ENCODE measurements around the gene TSPO2. TPM values are rescaled to one million over a fixed set of nuclear protein-coding genes. Genes with fewer than 3 reads are reported as not detected.

TSPO2 gene
- total and polyA plus RNA-seq, 2 donors (not counting 3 experiments of a cell fraction or from before 2014, with no cell fraction given), result not detected

GRCh38 chr6:41059556-41059955 is 17.3 kb downstream of the TSPO2 start:
- peaks cover 0 to 2% of the 10 kb centered on the region in 2 experiments for H3K27me3 ChIP-seq (ENCODE audit: control insufficient read depth in 2 of 2, insufficient read depth in 2 of 2, low read length in 2 of 2)
- H4K20me1 ChIP-seq (replicated peaks; ENCODE audit: control insufficient read depth, extremely low read depth, insufficient read depth, low read length), result no peaks in the 10 kb centered on the region
- no peak overlapping the region for H3K4me3 ChIP-seq (replicated peaks in 1 of 3; ENCODE audit: insufficient read depth in 1 of 3, low read depth in 1 of 3, low read length in 3 of 3)
- H3K9me3 ChIP-seq (replicated peaks; ENCODE audit: control insufficient read depth, insufficient read depth, low read length), result no peaks in the 10 kb centered on the region
- H3K27ac ChIP-seq (ENCODE audit: insufficient read depth, low read depth, low read length), result no peak overlapping the region
- H2AFZ ChIP-seq (ENCODE audit: low read depth, low read length), result no peak overlapping the region
- dilution Hi-C loops (cut with MboI; ENCODE audit: extremely low pct_ligation_motif_present, low sequenced_read_pairs), result no loop called here
- H3K9ac ChIP-seq (replicated peaks; ENCODE audit: extremely low read depth, insufficient read depth, low read length), result no peak overlapping the region
- FAIRE-seq, result no peak
- DNase-seq (ENCODE audit: low read depth, low spot score), result no peak
- H3K79me2 ChIP-seq (ENCODE audit: control insufficient read depth, insufficient read depth, low read length), result no peaks in the 10 kb centered on the region
- TF ChIP-seq FOS (IDR thresholded peaks at IDR 0.05; ENCODE audit: borderline replicate concordance, insufficient read depth, low read length) (no peak), MYC (IDR thresholded peaks at IDR 0.05; ENCODE audit: low read depth, low read length) (no peak), GATA2 (IDR thresholded peaks at IDR 0.05; ENCODE audit: insufficient read depth, insufficient read length, low read depth, low read length) (no peak), CTCF (IDR thresholded peaks at IDR 0.05; ENCODE audit: extremely low read depth in 1 of 2, insufficient read depth in 1 of 2, low read depth in 1 of 2, low read length in 2 of 2) (no peak), POLR2AphosphoS5 (IDR thresholded peaks at IDR 0.05; ENCODE audit: insufficient read depth, low read depth, low read length) (no peak), EZH2 (IDR thresholded peaks at IDR 0.05; ENCODE audit: borderline replicate concordance, low read depth, low read length, severe bottlenecking) (no peak), JUN (IDR thresholded peaks at IDR 0.05; ENCODE audit: borderline replicate concordance, insufficient read depth, insufficient read length, low read depth) (no peak), MAX (IDR thresholded peaks at IDR 0.05; ENCODE audit: insufficient read depth, insufficient read length) (no peak), POLR2A (IDR thresholded peaks at IDR 0.05; ENCODE audit: low read depth, low read length) (no peak)
- H3K4me1 ChIP-seq (ENCODE audit: control insufficient read depth, extremely low read depth, insufficient read depth, low read length), result peaks cover 5% of the 10 kb centered on the region
- no peaks in the 10 kb centered on the region for H3K9me1 ChIP-seq (replicated peaks; ENCODE audit: control insufficient read depth, extremely low read depth, insufficient read depth, low read length)
- BruUV-seq (replicated peaks), result no TSS peak
- ChIA-PET CTCF (interaction anchor here (1.0 kb wide), 1 partner anchor 122 kb away, joined by 3 read pairs; no protein-coding TSS in a partner anchor), POLR2A (no interaction called here)
- H3K4me2 ChIP-seq (ENCODE audit: insufficient read depth, low read length), result no peak overlapping the region
- no peaks in the 10 kb centered on the region for H3K36me3 ChIP-seq (ENCODE audit: control insufficient read depth in 2 of 2, extremely low read depth in 1 of 2, insufficient read depth in 2 of 2, low read length in 2 of 2)
- intact Hi-C loops (cut with micrococcal nuclease), result no loop called here
